Naive B cell (primary cell): ENCODE data around the gene PROCA1. TPM values are rescaled to one million over a fixed set of nuclear protein-coding genes. Genes with fewer than 3 reads are reported as not detected.
A peak's percentile ranks its signal among the peaks of the same experiment; 100 is the strongest.

Experiments used
- ATAC-seq, 2 donors: fragments of 150-1000 bp; cut with Tn5 transposase; 2 replicates each; pipeline ENCODE4 v1.10.0; 2021; ENCODE audit warnings: low read depth in 2 of 2, mild to moderate bottlenecking in 2 of 2, moderate library complexity in 2 of 2
- DNase-seq: peaks from one replicate; pipeline ENCODE4 v3.0.0; 2022
- H3K27ac Mint-ChIP-seq, 6 donors: one replicate each; pipeline ENCODE4 v1.8.0; 2020 to 2022; ENCODE audit warnings: mild to moderate bottlenecking in 6 of 6, mixed read lengths in 6 of 6, moderate library complexity in 5 of 6, inconsistent platforms in 2 of 6
- H3K27me3 Mint-ChIP-seq, 3 donors: one replicate each; pipeline ENCODE4 v1.8.0; 2021 to 2022; ENCODE audit warnings: mixed read lengths in 3 of 3, mild to moderate bottlenecking in 1 of 3
- H3K36me3 Mint-ChIP-seq, 2 donors: one replicate each; pipeline ENCODE4 v1.8.0; 2020 to 2022; ENCODE audit warnings: mixed read lengths in 2 of 2, inconsistent platforms in 1 of 2, mild to moderate bottlenecking in 1 of 2
- H3K4me1 Mint-ChIP-seq, 3 donors: one replicate each; pipeline ENCODE4 v1.8.0; 2020 to 2022; ENCODE audit warnings: mixed read lengths in 3 of 3, inconsistent platforms in 1 of 3, mild to moderate bottlenecking in 1 of 3, moderate library complexity in 1 of 3
- H3K4me3 Mint-ChIP-seq, 8 donors: one replicate each; pipeline ENCODE4 v1.8.0; 2020 to 2022; ENCODE audit warnings: mild to moderate bottlenecking in 8 of 8, mixed read lengths in 8 of 8, moderate library complexity in 8 of 8, inconsistent platforms in 2 of 8
- H3K9me3 Mint-ChIP-seq, 7 donors: one replicate each; pipeline ENCODE4 v1.8.0; 2020 to 2022; ENCODE audit warnings: mixed read lengths in 7 of 7, mild to moderate bottlenecking in 5 of 7, inconsistent platforms in 2 of 7, moderate library complexity in 1 of 7
- polyA plus RNA-seq, 6 donors: library from polyadenylated mRNA; unstranded; fragments of 300-500 nt; fragmentation: Illumina TruSeq; gene quantifications; one replicate each; pipeline ENCODE4 v1.2.3, GENCODE V29; 2021; ENCODE audit warnings: low read depth in 6 of 6

PROCA1 gene
- polyA plus RNA-seq, 6 donors from 2014 or later = 0.29 to 2.3 (median 1.1) TPM; not detected in 1

DNA sequence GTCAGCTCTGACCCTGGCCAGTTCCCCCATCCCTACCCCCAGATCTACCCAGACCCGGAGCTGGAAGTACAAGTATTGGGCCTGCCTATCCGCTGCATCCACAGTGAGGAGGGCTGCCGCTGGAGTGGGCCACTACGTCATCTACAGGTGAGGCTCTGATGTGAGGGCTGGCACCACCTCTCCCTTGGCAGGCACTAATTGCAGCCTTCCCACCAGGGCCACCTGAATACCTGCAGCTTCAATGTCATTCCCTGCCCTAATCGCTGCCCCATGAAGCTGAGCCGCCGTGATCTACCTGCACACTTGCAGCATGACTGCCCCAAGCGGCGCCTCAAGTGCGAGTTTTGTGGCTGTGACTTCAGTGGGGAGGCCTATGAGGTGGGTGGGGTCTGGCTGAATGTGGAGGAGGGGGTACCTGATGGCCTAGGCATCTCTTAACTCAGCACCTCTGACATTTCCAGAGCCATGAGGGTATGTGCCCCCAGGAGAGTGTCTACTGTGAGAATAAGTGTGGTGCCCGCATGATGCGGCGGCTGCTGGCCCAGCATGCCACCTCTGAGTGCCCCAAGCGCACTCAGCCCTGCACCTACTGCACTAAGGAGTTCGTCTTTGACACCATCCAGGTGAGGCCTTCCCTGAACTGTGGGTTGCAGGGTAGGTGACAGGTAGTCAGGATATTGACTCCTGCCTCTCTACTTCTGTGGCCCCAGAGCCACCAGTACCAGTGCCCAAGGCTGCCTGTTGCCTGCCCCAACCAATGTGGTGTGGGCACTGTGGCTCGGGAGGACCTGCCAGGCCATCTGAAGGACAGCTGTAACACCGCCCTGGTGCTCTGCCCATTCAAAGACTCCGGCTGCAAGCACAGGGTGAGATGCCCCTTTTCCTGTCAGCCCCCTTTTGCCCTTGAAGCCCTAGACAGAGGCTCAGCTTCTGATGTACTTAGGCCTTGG lies 36.4 kb upstream of the PROCA1 start:
- peaks cover 32 to 59% (median 38%) of the 10 kb centered on the region in 3 donors for H3K4me1 Mint-ChIP-seq
- H3K9me3 Mint-ChIP-seq = no peaks in the 10 kb centered on the region
- no peak for DNase-seq

DNA sequence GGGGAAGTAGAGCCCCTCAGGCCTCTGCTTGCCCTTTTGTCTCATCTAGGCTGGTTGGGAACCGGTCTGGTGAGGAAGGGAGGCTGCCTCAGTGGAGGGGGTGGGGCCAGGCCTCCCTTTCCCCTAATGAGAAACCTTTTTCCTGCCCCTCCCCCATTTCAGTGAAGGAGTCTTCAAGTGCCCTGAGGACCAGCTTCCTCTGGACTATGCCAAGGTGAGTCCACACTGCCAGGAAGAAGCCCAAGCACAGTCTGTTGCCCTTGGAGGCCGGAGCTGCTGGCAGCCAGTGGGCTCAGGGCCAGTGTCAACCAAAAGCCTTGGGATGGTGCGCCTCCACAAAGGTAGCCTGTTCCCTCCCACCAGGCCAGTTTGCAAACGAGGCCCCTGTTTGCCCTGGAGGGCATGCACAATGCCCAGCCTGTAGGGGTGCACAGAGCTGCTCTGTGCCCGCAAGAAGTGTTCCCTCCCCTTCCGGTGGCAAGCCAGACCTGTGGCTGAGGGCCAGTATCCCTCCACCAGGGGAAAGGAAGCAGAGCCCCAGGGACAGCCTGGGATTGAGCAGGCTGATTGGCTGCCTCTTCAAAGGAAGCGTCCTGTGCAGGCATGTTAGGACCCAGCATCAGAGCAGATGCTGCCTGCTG lies 35.5 kb upstream of the PROCA1 start:
- no peaks in the 10 kb centered on the region for H3K36me3 Mint-ChIP-seq
- H3K27me3 Mint-ChIP-seq = no peaks in the 10 kb centered on the region
- peak overlapping the region in 4 of 6 donors; percentile 47 to 99 (median 69) for H3K27ac Mint-ChIP-seq
- peak overlapping the region in 6 of 8 donors; percentile 35 to 95 (median 91) for H3K4me3 Mint-ChIP-seq
- no peaks in the 10 kb centered on the region for H3K9me3 Mint-ChIP-seq
- peaks cover 34 to 61% (median 47%) of the 10 kb centered on the region in 3 donors for H3K4me1 Mint-ChIP-seq
- ATAC-seq (no peak), DNase-seq (no peak)

More for the DNA sequence above, 36.4 kb upstream of the PROCA1 start:
- no peaks in the 10 kb centered on the region for H3K27me3 Mint-ChIP-seq
- H3K36me3 Mint-ChIP-seq = no peaks in the 10 kb centered on the region
- ATAC-seq = no peak
- H3K27ac Mint-ChIP-seq = peak overlapping the region in 5 of 6 donors; percentile 47 to 92 (median 72)
- H3K4me3 Mint-ChIP-seq = peak overlapping the region in 4 of 8 donors; percentile 9 to 77 (median 46)

DNA sequence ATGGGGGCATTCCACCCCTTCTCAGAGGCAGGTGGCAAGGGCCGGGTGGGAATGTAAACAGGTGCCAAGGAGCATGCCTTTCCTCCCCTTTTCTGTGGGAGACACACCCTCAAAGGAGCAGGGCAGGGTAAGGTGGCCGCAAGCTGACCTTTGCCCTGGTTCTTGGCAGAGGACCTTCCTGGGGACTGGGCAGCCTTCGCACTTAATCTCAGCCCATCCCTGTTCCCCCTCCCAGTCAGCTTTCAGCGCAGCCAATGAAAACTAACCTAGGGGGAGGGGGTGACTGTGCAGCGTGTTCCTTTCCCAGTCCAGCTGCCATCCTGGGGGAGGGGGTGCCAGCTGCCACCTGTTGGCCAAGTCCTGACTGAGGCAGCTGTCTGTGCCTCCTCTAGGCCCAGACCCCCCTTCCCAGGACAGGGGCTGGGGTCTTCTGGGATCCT lies 34.9 kb upstream of the PROCA1 start:
- no peak for ATAC-seq
- no peaks in the 10 kb centered on the region for H3K27me3 Mint-ChIP-seq
- H3K27ac Mint-ChIP-seq = peak overlapping the region; percentile 64 to 99 (median 82)
- no peaks in the 10 kb centered on the region for H3K36me3 Mint-ChIP-seq
- no peaks in the 10 kb centered on the region for H3K9me3 Mint-ChIP-seq
- H3K4me3 Mint-ChIP-seq = peak overlapping the region; percentile 72 to 96 (median 92)
- H3K4me1 Mint-ChIP-seq = peaks cover 39 to 65% (median 52%) of the 10 kb centered on the region in 3 donors
- DNase-seq = no peak

DNA sequence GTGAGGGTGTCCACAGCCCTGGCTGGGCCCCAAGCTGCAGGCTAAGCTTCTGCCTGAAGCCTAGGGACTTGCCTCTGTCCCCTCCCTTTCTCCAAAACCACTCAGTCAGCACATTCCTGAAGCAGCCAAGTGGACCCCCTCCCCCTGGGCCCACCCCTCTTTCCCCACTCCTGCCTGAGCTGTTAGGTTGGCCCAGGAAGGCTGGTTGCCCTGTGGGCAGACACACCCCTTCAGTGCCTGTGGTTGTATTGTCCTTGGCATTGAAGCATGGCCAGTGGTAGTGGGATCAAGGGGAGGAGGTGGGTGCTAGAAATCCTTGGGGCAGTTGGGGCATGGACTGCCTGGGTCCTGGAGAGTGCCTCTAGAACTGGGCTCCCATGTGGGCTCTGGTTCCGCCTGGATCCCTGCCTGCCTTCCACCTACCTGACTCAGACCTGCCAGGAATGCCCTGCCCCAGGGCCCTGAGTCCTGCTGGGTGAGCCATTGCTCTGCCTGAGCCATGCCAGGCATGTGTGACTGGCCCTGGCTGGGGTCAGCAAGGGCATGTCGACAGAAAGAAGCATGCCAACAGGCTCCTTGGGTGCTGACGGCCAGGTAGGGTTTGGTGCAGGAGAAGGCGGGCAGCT lies 34.2 kb upstream of the PROCA1 start:
- Mint-ChIP-seq H3K36me3 (no peaks in the 10 kb centered on the region), H3K4me3 (peak overlapping the region; percentile 72 to 96 (median 93))
- DNase-seq = no peak

DNA sequence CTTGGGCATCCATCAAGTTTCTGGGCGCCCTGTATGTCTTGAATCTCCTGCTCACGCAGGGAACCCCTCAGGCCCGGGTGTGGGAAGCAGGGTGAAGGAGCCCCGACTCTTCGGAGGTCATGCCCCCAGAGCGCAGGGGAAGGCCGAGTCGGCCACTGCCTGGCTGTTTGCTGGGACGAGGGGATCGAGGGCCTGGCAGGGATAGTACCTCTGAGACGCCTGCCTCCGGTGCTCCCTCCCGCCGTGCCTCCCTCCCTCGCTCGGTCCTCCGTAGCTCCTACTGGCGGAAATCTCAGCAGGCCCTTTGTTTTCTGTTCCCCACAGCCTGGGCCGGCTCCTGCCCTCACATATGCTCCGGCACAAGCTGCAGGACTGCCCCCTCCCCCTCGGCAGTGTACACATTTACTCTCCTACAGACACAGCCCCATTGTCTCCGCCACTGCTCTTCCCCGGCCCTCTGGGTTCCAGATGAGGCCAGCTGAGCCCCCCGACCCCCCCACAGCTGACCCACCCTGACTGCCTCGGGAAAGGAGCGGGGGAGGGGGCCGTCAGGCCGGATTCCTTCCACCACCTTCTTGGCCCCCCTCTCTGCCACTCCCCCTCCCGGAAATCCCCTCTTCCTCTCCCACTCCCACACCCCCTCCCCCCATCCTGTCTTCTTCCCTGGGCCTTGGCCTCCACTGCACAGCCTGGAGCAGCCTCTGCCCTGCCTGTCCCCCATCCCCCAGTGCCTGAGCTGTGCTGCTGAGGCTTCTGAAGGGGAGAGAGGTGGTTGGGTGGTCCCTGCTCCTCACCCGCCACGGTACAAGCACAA lies 33.5 kb upstream of the PROCA1 start:
- Mint-ChIP-seq H3K27ac (peak overlapping the region; percentile 94 to 99 (median 97)), H3K4me3 (peak overlapping the region; percentile 72 to 96 (median 93)), H3K4me1 (peaks cover 53 to 74% (median 67%) of the 10 kb centered on the region in 3 donors), H3K9me3 (no peaks in the 10 kb centered on the region), H3K36me3 (no peaks in the 10 kb centered on the region), H3K27me3 (no peaks in the 10 kb centered on the region)
- ATAC-seq (no peak), DNase-seq (peak; percentile 33)

More for the DNA sequence above, 34.2 kb upstream of the PROCA1 start:
- Mint-ChIP-seq H3K27me3 (no peaks in the 10 kb centered on the region), H3K4me1 (peaks cover 46 to 71% (median 60%) of the 10 kb centered on the region in 3 donors), H3K9me3 (no peaks in the 10 kb centered on the region), H3K27ac (peak overlapping the region; percentile 38 to 99 (median 87))
- ATAC-seq = no peak

DNA sequence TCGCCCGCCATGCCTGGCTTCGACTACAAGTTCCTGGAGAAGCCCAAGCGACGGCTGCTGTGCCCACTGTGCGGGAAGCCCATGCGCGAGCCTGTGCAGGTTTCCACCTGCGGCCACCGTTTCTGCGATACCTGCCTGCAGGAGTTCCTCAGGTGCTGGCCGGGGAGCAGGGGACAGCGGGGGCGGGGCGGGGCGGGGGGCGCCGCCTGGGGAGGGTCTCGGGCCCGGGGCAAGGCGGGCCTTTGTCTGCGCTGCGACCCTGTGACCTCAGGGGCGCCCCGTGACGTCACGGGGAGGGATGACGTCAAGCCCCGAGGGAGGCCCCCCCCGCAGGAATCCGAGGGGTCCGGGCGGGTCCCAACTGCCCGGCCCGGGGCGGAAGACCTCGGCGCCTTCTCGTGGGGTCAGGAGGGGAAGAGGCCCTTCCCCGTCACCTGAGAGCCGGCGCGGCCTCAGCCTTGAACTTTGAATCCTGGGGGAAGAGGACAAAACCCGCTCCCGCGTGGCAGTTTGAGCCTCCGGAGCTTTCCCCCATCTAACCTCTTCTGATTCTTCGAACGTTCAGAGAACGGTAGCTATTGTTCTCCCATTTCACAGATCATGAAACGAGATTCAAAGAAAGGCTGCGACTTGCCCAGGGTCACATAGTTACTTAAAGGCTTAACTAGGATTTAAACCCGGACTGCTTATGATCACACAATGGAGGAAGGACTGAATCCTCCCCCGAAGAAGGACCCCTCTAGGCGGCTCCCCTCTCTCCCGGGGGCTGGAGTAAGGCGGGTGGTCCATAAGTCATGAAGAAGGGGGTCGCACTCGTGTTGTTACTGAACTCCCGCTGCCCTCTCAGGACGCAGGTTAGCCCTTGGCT lies 32.6 kb upstream of the PROCA1 start:
- peak overlapping the region; percentile 72 to 96 (median 93) for H3K4me3 Mint-ChIP-seq
- H3K27me3 Mint-ChIP-seq = no peaks in the 10 kb centered on the region
- H3K4me1 Mint-ChIP-seq = peaks cover 57 to 76% (median 73%) of the 10 kb centered on the region in 3 donors
- H3K36me3 Mint-ChIP-seq = no peaks in the 10 kb centered on the region
- H3K27ac Mint-ChIP-seq = peak overlapping the region; percentile 94 to 99 (median 97)
- peak; percentile 35 to 48 for ATAC-seq
- peak; percentile 59 for DNase-seq
- peaks cover 0 to 2% (median 0%) of the 10 kb centered on the region in 7 donors for H3K9me3 Mint-ChIP-seq

DNA sequence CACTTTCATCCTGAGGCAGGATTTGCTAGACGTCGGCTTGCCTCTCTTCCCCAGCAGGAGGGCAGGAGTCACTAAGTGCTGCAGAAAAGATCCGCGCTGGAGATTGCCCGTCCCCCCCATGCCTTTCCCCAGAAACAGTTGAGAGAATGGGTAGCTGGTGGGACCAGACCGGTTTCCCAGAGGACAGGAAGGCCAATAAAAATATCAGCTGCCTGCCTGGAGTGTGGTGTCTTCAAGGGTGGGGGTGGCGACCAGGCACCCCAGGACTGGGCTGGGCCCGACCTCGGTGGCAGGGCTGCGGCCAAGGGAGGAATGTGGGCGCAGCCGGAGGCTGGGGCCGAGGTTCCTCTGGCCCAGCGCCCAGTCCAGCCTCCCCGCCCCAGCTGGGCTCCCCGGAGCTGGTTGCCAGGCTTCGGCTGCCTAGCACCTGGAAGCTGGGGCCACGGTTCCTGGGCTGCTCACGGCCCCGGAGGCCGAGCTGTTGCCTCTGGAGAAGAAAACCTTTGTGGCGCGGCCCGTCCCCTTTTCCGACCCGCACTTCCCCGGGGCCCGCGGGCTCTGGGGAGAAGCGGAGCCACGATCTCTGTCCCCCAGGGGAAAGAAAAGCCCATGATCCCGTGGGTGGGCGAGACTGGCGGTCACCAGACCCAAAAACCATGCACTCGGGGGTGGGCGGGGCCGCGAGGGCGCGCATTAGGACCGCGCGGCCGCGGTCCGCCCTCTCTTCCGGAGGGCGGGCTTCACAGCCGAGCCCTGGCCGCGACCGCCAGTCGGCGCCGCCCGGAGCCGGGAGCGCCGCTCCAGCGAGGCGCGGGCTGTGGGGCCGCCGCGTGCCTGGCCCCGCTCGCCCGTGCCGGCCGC lies 31.8 kb upstream of the PROCA1 start, which contains the start of gene TRAF4:
Gene TRAF4, plus strand, starts transcription at position 769 of the 861 bp plus-strand sequence. CDS start 102 bp downstream, outside the sequence.
- H3K4me1 Mint-ChIP-seq = peaks cover 58 to 76% (median 75%) of the 10 kb centered on the region in 3 donors
- DNase-seq (peak; percentile 87), ATAC-seq (peak; percentile 70 to 72)
- H3K27me3 Mint-ChIP-seq = no peaks in the 10 kb centered on the region
- H3K36me3 Mint-ChIP-seq = peaks cover 0 to 2% of the 10 kb centered on the region in 2 donors
- peak within 1 kb of the TSS; percentile 96 to 100 (median 98) for H3K27ac Mint-ChIP-seq
- peaks cover 0 to 2% (median 0%) of the 10 kb centered on the region in 7 donors for H3K9me3 Mint-ChIP-seq
- H3K4me3 Mint-ChIP-seq = peak within 1 kb of the TSS; percentile 72 to 96 (median 93)

DNA sequence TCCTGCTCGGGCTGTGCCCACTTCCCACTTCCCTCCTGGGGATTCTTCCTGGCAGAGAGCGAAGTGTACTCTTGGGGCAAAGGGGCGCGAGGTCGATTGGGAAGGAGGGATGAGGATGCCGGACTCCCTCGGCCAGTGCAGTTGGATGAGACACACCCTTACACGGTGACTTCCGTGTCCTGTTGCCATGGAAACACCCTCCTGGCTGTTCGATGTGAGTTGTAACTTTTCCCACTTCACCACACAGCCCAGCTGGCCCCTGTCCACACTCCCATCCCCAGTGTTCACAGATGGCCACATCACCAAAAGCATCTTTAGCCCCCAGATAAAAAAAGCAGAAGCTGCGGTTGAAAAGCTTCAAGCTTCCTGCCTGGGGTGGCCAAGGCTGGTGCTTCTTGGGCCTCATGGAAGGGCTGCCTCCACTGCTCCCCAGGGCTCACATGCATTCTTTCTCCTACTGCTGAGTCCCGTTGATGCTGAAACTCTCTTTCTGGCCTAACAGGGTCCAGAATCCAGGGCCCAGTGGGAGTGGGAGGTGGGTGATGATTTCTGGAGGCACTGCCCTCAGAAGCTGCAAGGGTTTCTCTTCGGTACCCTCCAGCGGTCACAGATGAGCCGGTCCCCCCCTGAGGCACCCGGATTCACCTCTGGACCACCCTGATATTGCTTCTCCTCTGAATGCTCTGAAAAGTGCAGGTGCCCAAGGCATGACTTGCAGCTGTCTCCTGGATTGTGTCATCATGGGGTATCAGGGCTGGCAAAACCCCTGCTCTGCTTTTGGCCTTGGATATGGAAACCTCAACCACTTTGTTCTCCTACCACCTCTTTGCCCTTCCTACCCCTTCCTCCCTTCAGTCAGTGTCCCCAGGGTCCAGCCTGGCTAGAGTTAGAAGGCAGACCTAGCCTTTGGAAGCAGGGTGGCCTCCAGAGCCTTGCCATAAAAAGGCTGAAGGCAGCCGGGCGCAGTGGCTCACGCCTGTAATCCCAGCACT lies 30.0 kb upstream of the PROCA1 start:
- no peaks in the 10 kb centered on the region for H3K27me3 Mint-ChIP-seq
- peak overlapping the region; percentile 72 to 92 (median 88) for H3K4me3 Mint-ChIP-seq
- H3K27ac Mint-ChIP-seq = peak overlapping the region; percentile 96 to 100 (median 98)
- DNase-seq (peak; percentile 84), ATAC-seq (peak; percentile 9 to 15)
- H3K4me1 Mint-ChIP-seq = peaks cover 58 to 81% (median 80%) of the 10 kb centered on the region in 3 donors
- peaks cover 0 to 4% of the 10 kb centered on the region in 2 donors for H3K36me3 Mint-ChIP-seq
- H3K9me3 Mint-ChIP-seq = peaks cover 0 to 2% (median 0%) of the 10 kb centered on the region in 7 donors

DNA sequence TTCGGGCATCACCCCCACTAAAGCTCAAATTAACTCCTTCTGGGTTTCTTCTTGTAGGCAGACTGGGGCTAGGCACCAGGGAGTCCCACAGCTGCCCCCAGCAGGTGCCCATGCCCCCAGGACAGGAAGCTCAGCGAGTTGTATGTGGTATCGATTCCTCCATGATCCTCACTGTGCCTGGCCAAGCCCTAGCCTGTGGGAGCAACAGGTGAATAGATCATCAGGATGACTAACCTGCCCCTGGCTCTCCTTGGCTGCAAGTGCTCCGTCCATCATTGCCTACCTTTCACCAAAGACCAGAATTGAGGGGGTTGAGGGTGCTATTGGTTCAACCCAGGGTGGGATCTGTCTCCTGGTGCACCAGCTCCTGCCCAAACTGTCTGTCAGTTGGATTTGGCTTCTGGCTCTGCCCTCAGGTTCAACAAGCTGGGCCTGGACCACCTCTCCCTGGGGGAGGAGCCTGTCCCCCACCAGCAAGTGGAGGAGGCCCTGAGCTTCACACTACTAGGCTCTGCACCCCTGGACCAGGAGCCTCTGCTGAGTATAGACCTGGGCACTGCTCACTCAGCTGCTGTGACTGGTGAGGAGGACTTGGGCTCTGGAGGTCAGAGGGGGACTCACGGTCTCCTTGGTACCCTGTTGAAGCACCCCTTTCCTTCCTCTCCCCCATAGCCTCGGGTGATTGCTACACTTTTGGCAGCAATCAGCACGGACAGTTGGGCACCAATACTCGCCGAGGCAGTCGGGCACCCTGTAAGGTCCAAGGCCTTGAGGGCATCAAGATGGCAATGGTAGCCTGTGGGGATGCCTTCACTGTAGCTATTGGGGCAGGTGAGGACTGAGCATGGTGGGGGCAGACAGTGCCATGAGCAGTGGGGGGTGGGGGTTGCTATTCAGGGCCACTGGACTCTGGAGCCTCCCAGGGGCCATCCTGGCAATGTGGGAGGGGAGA lies 29.0 kb upstream of the PROCA1 start:
- H3K4me1 Mint-ChIP-seq = peaks cover 48 to 76% (median 75%) of the 10 kb centered on the region in 3 donors
- no peak for ATAC-seq
- no peak for DNase-seq
- H3K9me3 Mint-ChIP-seq = peaks cover 0 to 2% (median 0%) of the 10 kb centered on the region in 7 donors
- peak overlapping the region; percentile 96 to 100 (median 98) for H3K27ac Mint-ChIP-seq
- peaks cover 0 to 4% of the 10 kb centered on the region in 2 donors for H3K36me3 Mint-ChIP-seq
- peak overlapping the region; percentile 60 to 92 (median 86) for H3K4me3 Mint-ChIP-seq
- no peaks in the 10 kb centered on the region for H3K27me3 Mint-ChIP-seq
